ENCODE results near the gene NOSTRIN. TPM values are rescaled to one million over a fixed set of nuclear protein-coding genes. Genes with fewer than 3 reads are reported as not detected.

The NOSTRIN gene
- total RNA-seq, 1 experiment from 2014 or later, result 9.8 TPM

DNA sequence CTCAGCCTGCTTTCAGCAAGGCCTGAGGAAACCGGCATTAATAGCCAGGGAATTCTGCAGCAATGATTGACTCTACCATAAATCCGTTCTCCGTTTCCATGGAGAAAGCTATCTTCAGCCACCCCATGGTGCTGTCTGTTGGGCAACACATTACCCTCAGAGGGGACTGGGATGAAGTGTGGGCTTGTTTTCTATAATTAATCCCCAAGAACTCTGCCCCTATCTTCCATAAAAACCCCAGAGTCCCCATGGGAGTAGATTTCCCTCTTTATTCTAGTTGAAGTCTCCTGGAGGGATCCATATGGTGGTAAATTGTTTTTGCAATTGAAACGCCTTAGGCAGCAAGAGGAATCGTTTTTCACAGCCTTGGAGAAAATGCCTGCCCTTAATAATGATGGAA lies 107.9 kb downstream of the NOSTRIN start:
- intact Hi-C loops (cut with micrococcal nuclease; ENCODE audit: unreplicated experiment), result no loop called here

DNA sequence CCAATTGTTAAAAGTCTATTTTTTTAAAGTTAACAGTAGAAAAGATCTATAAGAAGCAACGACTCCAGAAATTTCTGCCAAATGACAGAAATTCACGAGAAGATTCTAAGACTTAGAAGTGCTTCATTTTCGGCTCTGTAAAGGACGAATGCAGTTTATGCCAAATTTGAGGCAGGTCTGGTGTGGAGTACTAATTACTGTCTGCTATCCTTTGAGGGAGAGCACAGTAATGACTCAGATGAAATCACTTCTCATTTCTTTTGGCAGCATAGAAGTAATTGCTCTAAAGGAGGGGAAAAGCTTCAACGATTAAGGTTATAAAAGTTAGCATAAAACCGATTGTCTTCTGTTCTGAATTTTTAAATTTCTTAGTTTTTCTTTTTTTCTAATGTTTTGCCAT lies 110.0 kb downstream of the NOSTRIN start:
- BruUV-seq (replicated peaks), result no TSS peak
- POLR2A ChIA-PET, result no interaction called here
- CTCF ChIA-PET, result no interaction called here
- Mint-ChIP-seq H3K4me3 (ENCODE audit: unreplicated experiment) (no peak overlapping the region), H3K36me3 (ENCODE audit: insufficient read depth, unreplicated experiment) (no peaks in the 10 kb centered on the region), H3K9me3 (ENCODE audit: unreplicated experiment) (no peaks in the 10 kb centered on the region), H3K4me1 (ENCODE audit: low read depth, unreplicated experiment) (no peaks in the 10 kb centered on the region), H3K27ac (ENCODE audit: unreplicated experiment) (no peak overlapping the region), H3K27me3 (ENCODE audit: insufficient read depth, unreplicated experiment) (peaks cover 19% of the 10 kb centered on the region)
- TF ChIP-seq, protein P1, sequence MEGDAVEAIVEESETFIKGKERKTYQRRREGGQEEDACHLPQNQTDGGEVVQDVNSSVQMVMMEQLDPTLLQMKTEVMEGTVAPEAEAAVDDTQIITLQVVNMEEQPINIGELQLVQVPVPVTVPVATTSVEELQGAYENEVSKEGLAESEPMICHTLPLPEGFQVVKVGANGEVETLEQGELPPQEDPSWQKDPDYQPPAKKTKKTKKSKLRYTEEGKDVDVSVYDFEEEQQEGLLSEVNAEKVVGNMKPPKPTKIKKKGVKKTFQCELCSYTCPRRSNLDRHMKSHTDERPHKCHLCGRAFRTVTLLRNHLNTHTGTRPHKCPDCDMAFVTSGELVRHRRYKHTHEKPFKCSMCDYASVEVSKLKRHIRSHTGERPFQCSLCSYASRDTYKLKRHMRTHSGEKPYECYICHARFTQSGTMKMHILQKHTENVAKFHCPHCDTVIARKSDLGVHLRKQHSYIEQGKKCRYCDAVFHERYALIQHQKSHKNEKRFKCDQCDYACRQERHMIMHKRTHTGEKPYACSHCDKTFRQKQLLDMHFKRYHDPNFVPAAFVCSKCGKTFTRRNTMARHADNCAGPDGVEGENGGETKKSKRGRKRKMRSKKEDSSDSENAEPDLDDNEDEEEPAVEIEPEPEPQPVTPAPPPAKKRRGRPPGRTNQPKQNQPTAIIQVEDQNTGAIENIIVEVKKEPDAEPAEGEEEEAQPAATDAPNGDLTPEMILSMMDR (IDR thresholded peaks at IDR 0.05; ENCODE audit: insufficient read depth in 1 of 2, low read depth in 1 of 2, low read length in 1 of 2, severe bottlenecking in 1 of 2, unreplicated experiment in 1 of 2), result no peak
- DNase-seq, result no peak
- H3K27me3 ChIP-seq (replicated peaks; ENCODE audit: control insufficient read depth, insufficient read depth, low read length), result peaks cover 2% of the 10 kb centered on the region; the same call in 1 of the 2 replicates
- no peaks in the 10 kb centered on the region for H3K4me1 ChIP-seq
- intact Hi-C loops (cut with micrococcal nuclease; ENCODE audit: unreplicated experiment), result no loop called here
- no peak overlapping the region for H3K4me3 ChIP-seq (ENCODE audit: low read depth, low read length)
- 0 out of 2 replicates have a peak, but pooled peaks cover 3% of the 10 kb centered on the region for H3K9me3 ChIP-seq
- H3K36me3 ChIP-seq (ENCODE audit: control insufficient read depth, insufficient read depth, low read length), result no peaks in the 10 kb centered on the region

More for the DNA sequence above, 107.9 kb downstream of the NOSTRIN start:
- H3K27me3 Mint-ChIP-seq (ENCODE audit: insufficient read depth, unreplicated experiment), result peaks cover 22% of the 10 kb centered on the region
- Histone ChIP-seq H3K36me3 (ENCODE audit: control insufficient read depth, insufficient read depth, low read length) (no peaks in the 10 kb centered on the region), H3K27me3 (replicated peaks; ENCODE audit: control insufficient read depth, insufficient read depth, low read length) (no peaks in the 10 kb centered on the region), H3K4me3 (ENCODE audit: low read depth, low read length) (no peak overlapping the region), H3K9me3 (0 out of 2 replicates have a peak, but pooled peaks cover 1% of the 10 kb centered on the region), H3K4me1 (no peaks in the 10 kb centered on the region)
- no peak for DNase-seq
- CTCF ChIA-PET, result no interaction called here
- no TSS peak for BruUV-seq (replicated peaks)
- no peak overlapping the region for H3K4me3 Mint-ChIP-seq (ENCODE audit: unreplicated experiment)
- H3K4me1 Mint-ChIP-seq (ENCODE audit: low read depth, unreplicated experiment), result no peaks in the 10 kb centered on the region
- no peaks in the 10 kb centered on the region for H3K36me3 Mint-ChIP-seq (ENCODE audit: insufficient read depth, unreplicated experiment)
- no peaks in the 10 kb centered on the region for H3K9me3 Mint-ChIP-seq (ENCODE audit: unreplicated experiment)
- no peak overlapping the region for H3K27ac Mint-ChIP-seq (ENCODE audit: unreplicated experiment)
- TF ChIP-seq, protein P1 (IDR thresholded peaks at IDR 0.05; ENCODE audit: insufficient read depth in 1 of 2, low read depth in 1 of 2, low read length in 1 of 2, severe bottlenecking in 1 of 2, unreplicated experiment in 1 of 2), result no peak
- POLR2A ChIA-PET, result no interaction called here

DNA sequence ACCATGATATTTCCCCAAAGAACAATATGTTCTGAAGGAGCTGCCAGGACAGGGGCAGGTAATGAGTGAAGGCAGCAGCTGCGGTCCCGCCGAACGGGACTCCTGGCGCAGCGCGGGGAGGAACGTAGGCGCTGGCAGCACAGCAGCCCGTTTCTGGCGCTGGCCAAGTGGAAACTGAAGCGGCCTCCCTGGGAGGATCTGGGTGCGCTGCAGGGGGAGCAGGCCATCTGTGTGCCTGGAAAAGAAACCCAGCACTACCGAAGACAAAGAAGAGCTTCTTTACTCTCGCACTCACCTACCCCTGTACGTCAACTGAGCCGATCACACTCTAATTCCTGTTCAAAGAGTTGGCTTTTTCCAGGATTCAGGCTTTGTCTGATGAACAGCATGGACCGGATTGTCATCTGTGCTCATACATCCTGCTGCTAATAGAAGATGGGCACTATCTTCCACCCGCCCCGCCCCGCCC lies 110.5 kb downstream of the NOSTRIN start:
- Histone ChIP-seq H3K27me3 (replicated peaks; ENCODE audit: control insufficient read depth, insufficient read depth, low read length) (peaks cover 2% of the 10 kb centered on the region; the same call in 1 of the 2 replicates), H3K4me1 (no peaks in the 10 kb centered on the region), H3K4me3 (ENCODE audit: low read depth, low read length) (no peak overlapping the region), H3K36me3 (ENCODE audit: control insufficient read depth, insufficient read depth, low read length) (no peaks in the 10 kb centered on the region), H3K9me3 (0 out of 2 replicates have a peak, but pooled peaks cover 3% of the 10 kb centered on the region)
- Mint-ChIP-seq H3K4me3 (ENCODE audit: unreplicated experiment) (no peak overlapping the region), H3K9me3 (ENCODE audit: unreplicated experiment) (no peaks in the 10 kb centered on the region), H3K36me3 (ENCODE audit: insufficient read depth, unreplicated experiment) (no peaks in the 10 kb centered on the region), H3K4me1 (ENCODE audit: low read depth, unreplicated experiment) (no peaks in the 10 kb centered on the region), H3K27me3 (ENCODE audit: insufficient read depth, unreplicated experiment) (peaks cover 19% of the 10 kb centered on the region), H3K27ac (ENCODE audit: unreplicated experiment) (no peak overlapping the region)
- CTCF ChIA-PET, result interaction anchor here (0.6 kb wide), 1 partner anchor 10 kb away, joined by 3 read pairs; no protein-coding TSS in a partner anchor
- BruUV-seq (replicated peaks), result no TSS peak
- POLR2A ChIA-PET, result no interaction called here
- no peak for DNase-seq
- TF ChIP-seq, protein P1 (IDR thresholded peaks at IDR 0.05; ENCODE audit: insufficient read depth in 1 of 2, low read depth in 1 of 2, low read length in 1 of 2, severe bottlenecking in 1 of 2, unreplicated experiment in 1 of 2), result no peak
- intact Hi-C loops (cut with micrococcal nuclease; ENCODE audit: unreplicated experiment), result no loop called here
